ENCODE results near the gene PRDM2. TPM values are rescaled to one million over a fixed set of nuclear protein-coding genes. Genes with fewer than 3 reads are reported as not detected.

Gene PRDM2
- total RNA-seq, 1 donor from 2014 or later: 12.5 TPM

DNA sequence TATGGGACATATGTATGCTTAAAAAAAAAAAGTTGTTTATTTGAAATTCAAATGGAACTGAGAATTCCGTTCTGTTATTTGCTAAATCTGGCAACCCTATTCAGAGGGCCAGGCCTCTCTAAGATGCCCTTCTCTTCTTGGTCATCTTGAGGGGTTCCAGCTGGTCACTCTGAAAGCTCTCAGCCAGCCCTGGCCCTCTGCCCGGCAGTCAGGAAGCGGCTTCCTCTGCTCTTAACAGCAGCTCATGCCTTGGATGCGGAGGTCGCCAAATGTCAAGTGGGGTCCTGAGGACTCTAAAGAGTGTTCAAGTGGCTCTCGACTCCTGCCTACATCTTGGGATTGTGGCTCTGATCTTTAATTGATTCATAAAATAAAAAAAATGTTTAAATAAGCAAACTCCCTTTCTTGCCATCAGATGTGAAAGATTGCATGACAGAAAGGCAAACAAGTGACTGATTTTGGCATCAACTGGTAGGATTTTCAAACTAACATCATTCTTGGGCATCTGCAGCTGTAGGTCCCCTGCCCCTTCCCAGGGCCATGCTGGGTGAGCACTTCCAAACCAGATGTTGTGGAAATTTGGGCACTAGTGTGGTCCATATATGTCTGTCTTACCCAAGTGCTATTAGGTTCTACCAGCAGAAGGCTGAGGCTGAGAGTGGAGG lies 130.8 kb downstream of the PRDM2 start:
- H3K4me3 ChIP-seq (ENCODE audit: low read depth, low read length): no peak overlapping the region
- DNase-seq (ENCODE audit: low read depth): no peak
- TF ChIP-seq, protein P1, sequence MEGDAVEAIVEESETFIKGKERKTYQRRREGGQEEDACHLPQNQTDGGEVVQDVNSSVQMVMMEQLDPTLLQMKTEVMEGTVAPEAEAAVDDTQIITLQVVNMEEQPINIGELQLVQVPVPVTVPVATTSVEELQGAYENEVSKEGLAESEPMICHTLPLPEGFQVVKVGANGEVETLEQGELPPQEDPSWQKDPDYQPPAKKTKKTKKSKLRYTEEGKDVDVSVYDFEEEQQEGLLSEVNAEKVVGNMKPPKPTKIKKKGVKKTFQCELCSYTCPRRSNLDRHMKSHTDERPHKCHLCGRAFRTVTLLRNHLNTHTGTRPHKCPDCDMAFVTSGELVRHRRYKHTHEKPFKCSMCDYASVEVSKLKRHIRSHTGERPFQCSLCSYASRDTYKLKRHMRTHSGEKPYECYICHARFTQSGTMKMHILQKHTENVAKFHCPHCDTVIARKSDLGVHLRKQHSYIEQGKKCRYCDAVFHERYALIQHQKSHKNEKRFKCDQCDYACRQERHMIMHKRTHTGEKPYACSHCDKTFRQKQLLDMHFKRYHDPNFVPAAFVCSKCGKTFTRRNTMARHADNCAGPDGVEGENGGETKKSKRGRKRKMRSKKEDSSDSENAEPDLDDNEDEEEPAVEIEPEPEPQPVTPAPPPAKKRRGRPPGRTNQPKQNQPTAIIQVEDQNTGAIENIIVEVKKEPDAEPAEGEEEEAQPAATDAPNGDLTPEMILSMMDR (conservative IDR thresholded peaks at IDR 0.05; ENCODE audit: low read depth, low read length): no peak

DNA sequence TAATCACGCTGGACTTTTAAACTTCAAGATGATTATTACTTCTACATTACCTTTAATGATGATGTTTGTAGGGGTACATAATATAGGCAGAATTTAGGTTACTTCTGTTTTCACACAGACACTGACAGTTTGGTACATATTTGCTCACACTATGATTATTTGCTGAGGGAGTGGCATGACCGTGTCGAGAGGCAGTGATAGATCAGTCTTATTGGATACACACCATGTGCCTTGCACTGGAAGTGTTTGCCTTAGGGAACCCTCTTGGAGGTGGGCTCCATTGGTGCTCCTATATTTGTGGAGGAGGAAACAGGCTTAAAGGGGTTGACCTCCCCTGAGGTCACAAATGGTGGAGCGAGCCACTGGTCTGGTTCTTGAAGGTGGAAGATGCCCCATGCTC lies 132.1 kb downstream of the PRDM2 start:
- TF ChIP-seq, protein P1 (conservative IDR thresholded peaks at IDR 0.05; ENCODE audit: low read depth, low read length): no peak
- no peak for DNase-seq (ENCODE audit: low read depth)

DNA sequence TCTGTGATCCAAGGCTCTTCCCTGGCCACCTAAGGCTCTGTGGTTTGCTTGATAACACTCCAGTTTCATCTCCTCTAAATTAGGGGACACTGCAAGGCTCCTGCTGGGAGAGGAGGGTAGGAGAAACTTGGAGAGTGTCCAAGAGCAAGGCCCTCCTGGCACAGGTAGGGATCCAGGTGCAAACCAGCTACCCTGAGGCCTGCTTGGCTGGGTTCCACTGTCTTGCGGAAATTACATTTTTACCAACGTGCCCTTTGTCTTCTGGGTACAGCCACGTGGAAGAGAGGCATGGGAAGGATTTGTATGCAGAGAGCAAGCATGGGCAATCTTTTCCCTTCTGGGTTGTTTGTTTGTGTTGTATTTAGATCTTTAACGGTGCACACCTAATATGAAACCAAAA lies 132.5 kb downstream of the PRDM2 start:
- no peak overlapping the region for H3K4me3 ChIP-seq (ENCODE audit: low read depth, low read length)
- DNase-seq (ENCODE audit: low read depth): no peak
- TF ChIP-seq, protein P1 (conservative IDR thresholded peaks at IDR 0.05; ENCODE audit: low read depth, low read length): no peak

More for the DNA sequence above, 132.1 kb downstream of the PRDM2 start:
- H3K4me3 ChIP-seq (ENCODE audit: low read depth, low read length): no peak overlapping the region

DNA sequence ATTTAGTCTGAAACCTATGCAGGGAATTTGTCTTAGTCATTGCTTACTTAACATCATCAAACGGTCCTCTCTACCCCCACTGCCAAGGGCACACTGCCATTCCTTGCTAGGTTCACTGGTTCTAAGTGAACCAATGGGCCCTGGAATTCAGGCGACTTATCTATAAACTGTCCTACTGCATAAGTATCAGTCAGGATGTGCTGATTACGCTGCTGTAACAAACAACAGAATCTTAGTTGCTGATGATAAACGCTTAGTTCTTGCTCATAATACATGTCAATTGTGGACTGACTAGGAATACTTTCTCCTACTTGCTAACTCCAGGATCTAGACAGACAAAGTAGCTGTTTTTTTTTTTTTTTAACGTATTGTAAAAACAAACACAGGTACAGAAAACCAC lies 136.1 kb downstream of the PRDM2 start:
- TF ChIP-seq, protein P1 (conservative IDR thresholded peaks at IDR 0.05; ENCODE audit: low read depth, low read length): no peak
- H3K4me3 ChIP-seq (ENCODE audit: low read depth, low read length): no peak overlapping the region
- no peak for DNase-seq (ENCODE audit: low read depth)

DNA sequence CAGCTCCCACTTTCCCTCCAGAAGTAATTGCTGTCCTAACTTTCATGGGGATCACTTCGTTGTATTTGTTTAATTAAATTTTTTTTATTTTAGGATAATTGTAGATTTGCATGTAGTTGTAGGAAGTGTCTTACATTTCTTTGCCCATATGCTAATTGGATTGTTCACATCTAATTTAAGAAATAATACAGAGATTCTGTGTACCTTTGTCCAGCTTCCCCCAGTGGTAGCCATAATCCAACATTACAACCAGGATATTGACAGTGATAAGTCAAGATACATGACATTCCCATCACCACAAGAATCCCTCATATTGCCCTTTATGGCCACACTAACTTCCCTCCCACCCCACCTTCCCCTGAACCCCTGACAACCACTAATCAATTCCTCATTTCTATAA lies 136.6 kb downstream of the PRDM2 start:
- H3K4me3 ChIP-seq (ENCODE audit: low read depth, low read length): no peak overlapping the region
- no peak for DNase-seq (ENCODE audit: low read depth)
- TF ChIP-seq, protein P1 (conservative IDR thresholded peaks at IDR 0.05; ENCODE audit: low read depth, low read length): no peak

DNA sequence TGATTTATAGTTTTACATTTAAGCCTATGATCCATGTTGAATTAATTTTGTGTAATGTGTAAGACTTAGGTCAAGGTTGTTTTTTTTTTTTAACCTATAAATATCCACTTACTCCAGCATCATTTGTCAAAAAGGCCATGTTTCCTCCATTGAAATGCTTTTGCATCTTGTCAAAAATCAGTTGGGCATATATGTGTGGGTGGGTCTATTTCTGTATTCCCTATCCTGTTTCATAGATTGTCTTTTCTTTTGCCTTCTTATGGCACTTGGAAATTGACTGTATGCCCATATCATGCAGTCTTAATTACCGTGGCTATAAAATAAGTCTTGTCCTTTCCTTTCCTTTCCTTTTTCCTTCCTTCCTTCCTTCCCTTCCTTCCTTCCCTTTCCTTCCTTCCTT lies 138.2 kb downstream of the PRDM2 start:
- no peak for DNase-seq (ENCODE audit: low read depth)
- TF ChIP-seq, protein P1 (conservative IDR thresholded peaks at IDR 0.05; ENCODE audit: low read depth, low read length): no peak
- no peak overlapping the region for H3K4me3 ChIP-seq (ENCODE audit: low read depth, low read length)

DNA sequence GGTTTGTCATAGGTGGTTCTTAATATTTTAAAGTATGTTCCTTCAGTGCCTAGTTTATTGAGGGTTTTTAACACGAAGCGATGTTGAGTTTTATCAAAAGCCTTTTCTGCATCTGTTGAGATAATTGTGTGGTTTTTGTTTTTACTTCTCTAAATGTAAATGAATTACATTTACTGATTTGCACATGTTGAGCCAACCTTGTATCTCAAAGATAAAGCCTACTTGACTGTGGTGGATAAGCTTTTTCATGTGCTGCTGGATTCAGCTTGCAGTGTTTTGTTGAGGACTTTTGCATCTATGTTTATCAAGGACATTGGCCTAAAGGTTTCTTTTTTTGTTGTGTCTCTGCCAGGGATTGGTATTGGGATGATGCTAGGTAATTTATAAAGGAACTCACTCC lies 142.5 kb downstream of the PRDM2 start:
- DNase-seq (ENCODE audit: low read depth): no peak
- TF ChIP-seq, protein P1 (conservative IDR thresholded peaks at IDR 0.05; ENCODE audit: low read depth, low read length): no peak
- H3K4me3 ChIP-seq (ENCODE audit: low read depth, low read length): no peak overlapping the region
